ENCODE data around the gene SIRPA.

Gene SIRPA

GRCh38 chr20:1971893-1972586 lies 76.8 kb downstream of the SIRPA start:
- Histone ChIP-seq H3K27me3 (ENCODE audit: control insufficient read depth, low read length) (peaks cover 15% of the 10 kb centered on the region; the same call in 1 of the 2 replicates), H3K79me2 (ENCODE audit: control insufficient read depth, low read length) (no peaks in the 10 kb centered on the region)

GRCh38 chr20:1973601-1974440 lies 78.6 kb downstream of the SIRPA start:
- Histone ChIP-seq H3K27ac (ENCODE audit: low read depth, low read length) (no peak overlapping the region), H3K36me3 (ENCODE audit: control insufficient read depth, low read length) (no peaks in the 10 kb centered on the region), H3F3A (ENCODE audit: control insufficient read depth, insufficient read depth) (no peaks in the 10 kb centered on the region), H3K4me1 (ENCODE audit: control insufficient read depth, low read length) (no peaks in the 10 kb centered on the region), H3K4me2 (ENCODE audit: low read length) (no peak overlapping the region), H4K20me1 (ENCODE audit: control insufficient read depth, insufficient read depth, low read depth, low read length) (no peaks in the 10 kb centered on the region), H3K9me3 (ENCODE audit: control insufficient read depth, insufficient read depth, low read length) (no peaks in the 10 kb centered on the region), H3K79me2 (ENCODE audit: control insufficient read depth, low read length) (no peaks in the 10 kb centered on the region), H3K27me3 (ENCODE audit: control insufficient read depth, low read length) (peaks cover 21% of the 10 kb centered on the region), H3K4me3 (ENCODE audit: low read length) (no peak overlapping the region), H3K9me2 (replicated peaks; ENCODE audit: control insufficient read depth, low read length) (no peaks in the 10 kb centered on the region)
- TF ChIP-seq EZH2phosphoT487 (IDR thresholded peaks at IDR 0.05; ENCODE audit: borderline replicate concordance, low read length) (no peak), CTCF (IDR thresholded peaks at IDR 0.05; ENCODE audit: low read depth, low read length, poor library complexity, severe bottlenecking) (no peak)

More at GRCh38 chr20:1971893-1972586, 76.8 kb downstream of the SIRPA start:
- Histone ChIP-seq H3K9me3 (ENCODE audit: control insufficient read depth, insufficient read depth, low read length) (no peaks in the 10 kb centered on the region), H3K27ac (ENCODE audit: low read depth, low read length) (no peak overlapping the region), H3K4me3 (ENCODE audit: low read length) (no peak overlapping the region), H4K20me1 (ENCODE audit: control insufficient read depth, insufficient read depth, low read depth, low read length) (no peaks in the 10 kb centered on the region), H3K36me3 (ENCODE audit: control insufficient read depth, low read length) (no peaks in the 10 kb centered on the region), H3K4me2 (ENCODE audit: low read length) (no peak overlapping the region), H3K9me2 (replicated peaks; ENCODE audit: control insufficient read depth, low read length) (no peaks in the 10 kb centered on the region), H3F3A (ENCODE audit: control insufficient read depth, insufficient read depth) (no peaks in the 10 kb centered on the region), H3K4me1 (ENCODE audit: control insufficient read depth, low read length) (no peaks in the 10 kb centered on the region)
- TF ChIP-seq EZH2phosphoT487 (IDR thresholded peaks at IDR 0.05; ENCODE audit: borderline replicate concordance, low read length) (no peak), CTCF (IDR thresholded peaks at IDR 0.05; ENCODE audit: low read depth, low read length, poor library complexity, severe bottlenecking) (no peak)

GRCh38 chr20:1975291-1975690 lies 80.1 kb downstream of the SIRPA start:
- H3K36me3 ChIP-seq (ENCODE audit: control insufficient read depth, low read length): no peaks in the 10 kb centered on the region

More at GRCh38 chr20:1975291-1975690, 80.1 kb downstream of the SIRPA start:
- no peak overlapping the region for H3K27ac ChIP-seq (ENCODE audit: low read depth, low read length)
- no peak overlapping the region for H3K4me2 ChIP-seq (ENCODE audit: low read length)
- TF ChIP-seq CTCF (IDR thresholded peaks at IDR 0.05; ENCODE audit: low read depth, low read length, poor library complexity, severe bottlenecking): no peak
- no peak for TF ChIP-seq EZH2phosphoT487 (IDR thresholded peaks at IDR 0.05; ENCODE audit: borderline replicate concordance, low read length)
- no peaks in the 10 kb centered on the region for H3K9me3 ChIP-seq (ENCODE audit: control insufficient read depth, insufficient read depth, low read length)
- H3K9me2 ChIP-seq (replicated peaks; ENCODE audit: control insufficient read depth, low read length): no peaks in the 10 kb centered on the region
- peaks cover 29% of the 10 kb centered on the region for H3K27me3 ChIP-seq (ENCODE audit: control insufficient read depth, low read length)
- no peaks in the 10 kb centered on the region for H3K4me1 ChIP-seq (ENCODE audit: control insufficient read depth, low read length)
- H4K20me1 ChIP-seq (ENCODE audit: control insufficient read depth, insufficient read depth, low read depth, low read length): no peaks in the 10 kb centered on the region
- H3F3A ChIP-seq (ENCODE audit: control insufficient read depth, insufficient read depth): no peaks in the 10 kb centered on the region
- no peaks in the 10 kb centered on the region for H3K79me2 ChIP-seq (ENCODE audit: control insufficient read depth, low read length)
- H3K4me3 ChIP-seq (ENCODE audit: low read length): no peak overlapping the region
